GM18861 (cell line): ENCODE results near the gene APCDD1.
"Not testable (repeated sequence)": the region's sequence is repeated elsewhere in the genome, so short reads cannot be mapped to it uniquely, and the experiment has no call there.

ENCODE experiments used
- ATAC-seq: cut with Tn5 transposase; IDR thresholded peaks from one replicate; pipeline ENCODE4 v1.9.1; 2021; ENCODE audit not compliant: unreplicated experiment

The APCDD1 gene

DNA sequence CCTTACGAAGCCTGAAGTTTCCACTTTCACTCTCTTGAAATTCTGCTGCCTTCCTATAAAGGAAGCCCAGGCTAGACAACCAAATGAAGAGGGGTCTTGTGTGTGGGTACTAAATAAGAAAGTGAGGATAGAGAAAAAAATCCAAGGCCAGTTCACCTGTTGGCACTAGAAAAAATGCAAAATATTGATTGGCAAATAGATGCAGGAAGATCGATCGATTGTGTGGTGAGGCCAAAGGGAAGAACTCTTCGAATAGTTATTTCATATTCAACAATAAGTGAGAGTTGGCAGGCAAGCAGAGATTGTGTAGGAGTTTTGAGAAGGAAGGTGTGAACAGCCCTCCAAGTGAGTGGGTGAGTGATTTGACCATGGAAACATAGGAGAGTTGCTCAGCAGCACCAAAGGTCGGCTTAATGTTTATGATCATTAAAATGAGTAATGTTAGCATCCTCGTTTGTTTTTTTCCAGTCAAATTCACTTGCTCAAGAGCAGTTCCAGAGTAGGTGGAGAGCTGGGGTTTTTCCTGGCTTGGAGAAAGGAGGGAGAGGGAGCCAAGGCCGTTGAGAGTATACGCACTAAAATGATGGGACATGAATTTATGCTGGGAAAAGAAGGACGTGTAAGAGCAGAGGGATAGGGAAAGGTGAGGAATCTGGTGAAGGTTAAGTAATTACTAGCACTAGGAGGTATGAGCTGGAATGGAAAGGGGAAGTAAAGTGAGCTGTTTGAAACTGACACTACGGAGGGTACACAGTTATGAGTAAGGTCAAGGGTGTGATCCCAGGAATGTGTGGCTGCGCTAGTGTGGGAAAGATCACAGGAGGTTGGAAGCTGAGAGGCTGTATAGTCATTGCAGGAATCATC, 70.3 kb downstream of the APCDD1 start:
- ATAC-seq, result no peak

DNA sequence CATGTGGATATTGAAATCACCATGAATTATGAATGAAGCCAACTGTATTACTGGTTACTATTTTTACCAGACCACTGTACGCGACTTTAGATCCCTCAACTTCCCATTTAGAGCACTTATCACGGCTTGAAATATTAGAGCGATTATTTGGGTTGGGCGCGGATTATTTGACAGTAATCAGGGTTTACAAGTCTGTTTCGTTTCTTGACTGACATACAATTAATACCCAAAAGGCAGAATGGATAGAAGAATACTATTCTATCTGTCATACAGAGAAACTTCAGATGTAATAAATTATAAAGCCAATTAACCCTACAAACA, 70.9 kb downstream of the APCDD1 start:
- ATAC-seq, result no peak

- ATAC-seq, result peak; percentile 88
Measured at GRCh38 chr18:10525697-10526560, 71.5 kb downstream of the APCDD1 start, which contains the start of gene NAPG. Gene NAPG (plus strand): TSS chr18:10526027. CDS start chr18:10526103, 76 bp downstream.

DNA sequence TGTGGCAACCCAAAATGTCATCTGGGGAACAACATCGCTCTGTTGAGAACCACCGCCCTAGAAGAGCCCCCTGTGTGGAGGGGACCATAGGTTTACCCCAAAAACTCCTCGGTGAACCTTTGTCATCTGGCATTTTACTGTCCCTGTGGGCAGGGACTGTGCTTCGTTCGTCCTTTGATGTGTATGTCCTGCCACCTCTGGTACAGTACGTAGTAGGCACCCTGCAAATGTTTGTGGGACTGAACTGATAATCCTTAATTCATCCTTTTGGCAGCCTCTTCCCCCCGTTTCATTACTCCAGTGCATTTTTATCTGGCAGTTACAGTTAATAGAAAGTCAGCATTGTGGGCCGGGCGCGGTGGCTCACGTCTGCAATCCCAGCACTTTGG, 72.1 kb downstream of the APCDD1 start:
- peak; percentile 1 for ATAC-seq

GRCh38 chr18:10528439-10528838, 74.0 kb downstream of the APCDD1 start:
- no peak for ATAC-seq

GRCh38 chr18:10530002-10530401, 75.6 kb downstream of the APCDD1 start:
- no peak for ATAC-seq

- ATAC-seq, result no peak
Measured at GRCh38 chr18:10530852-10531251, 76.4 kb downstream of the APCDD1 start.

GRCh38 chr18:10533111-10533510, 78.7 kb downstream of the APCDD1 start:
- ATAC-seq, result no peak

GRCh38 chr18:10536280-10536679, 81.8 kb downstream of the APCDD1 start:
- no peak for ATAC-seq

DNA sequence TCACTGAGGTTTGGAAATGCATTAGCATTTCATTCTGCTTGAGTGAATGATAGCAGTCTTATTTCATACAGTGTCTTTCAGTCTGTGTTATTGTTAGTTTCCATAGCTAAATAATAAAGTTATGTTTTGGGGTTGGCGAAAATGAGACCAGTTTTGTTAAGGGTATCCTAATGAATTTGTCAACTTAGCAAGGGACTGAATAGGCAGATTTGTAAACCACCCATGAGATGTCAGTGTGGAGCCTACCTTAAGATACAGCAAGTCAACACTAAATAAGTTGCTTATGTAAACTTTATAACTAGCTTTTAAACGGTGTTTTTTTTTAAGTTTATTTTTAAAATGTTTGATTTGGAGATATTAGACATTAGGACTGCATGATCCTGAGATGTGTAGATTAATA, 83.3 kb downstream of the APCDD1 start:
- no peak for ATAC-seq

GRCh38 chr18:10539124-10539523, 84.7 kb downstream of the APCDD1 start:
- not testable (repeated sequence) for ATAC-seq
